Right atrium auricular region (tissue), 2 donors: ENCODE data around the gene BAIAP2L2. TPM values are rescaled to one million over a fixed set of nuclear protein-coding genes. Genes with fewer than 3 reads are reported as not detected.

Experiments used
- DNase-seq: peaks from one replicate; pipeline ENCODE4 v3.0.0-alpha.2; 2019; ENCODE audit warnings: low spot score
- H3K27ac ChIP-seq, 2 donors: fragments of 200-600 bp; sonication (generic); 1 replicate in 1 of 2; 2 replicates in 1 of 2; pipeline ENCODE4 v1.5.1; 2016 to 2019
- H3K27me3 ChIP-seq, 2 donors: fragments of 200-600 bp; sonication (generic); one replicate each; pipeline versions ENCODE4 v1.5.1 to v1.6.0; 2017 to 2019
- H3K36me3 ChIP-seq: fragments of 200-600 bp; sonication (generic); one replicate; pipeline ENCODE4 v1.5.1; 2016
- H3K4me1 ChIP-seq, 2 donors: fragments of 200-600 bp; sonication (generic); one replicate each; pipeline versions ENCODE4 v1.5.1 to v1.6.0; 2017 to 2019
- H3K4me3 ChIP-seq, 2 donors: fragments of 200-600 bp; sonication (generic); 1 replicate in 1 of 2; 2 replicates in 1 of 2; pipeline ENCODE4 v1.5.1; 2017 to 2019; ENCODE audit warnings: mild to moderate bottlenecking in 1 of 2, moderate library complexity in 1 of 2
- H3K9me3 ChIP-seq, 2 donors: fragments of 200-600 bp; sonication (generic); one replicate each; pipeline ENCODE4 v1.5.1; 2019
- total RNA-seq, 2 donors: library from RNA; depleted of rRNA; stranded (reverse); fragments of >200 nt; gene quantifications; one replicate each; pipeline ENCODE4 v1.1.0, GENCODE V29; 2016
- TF ChIP-seq, protein P1 (sequence below), 2 donors: fragments of 200-600 bp; sonication (generic); IDR thresholded peaks; one replicate each; pipeline ENCODE4 v1.5.1; 2019; ENCODE audit warnings: antibody characterized with exemption in 2 of 2

BAIAP2L2 gene
- total RNA-seq, 2 donors from 2014 or later: 0.63 TPM; not detected in 1

DNA sequence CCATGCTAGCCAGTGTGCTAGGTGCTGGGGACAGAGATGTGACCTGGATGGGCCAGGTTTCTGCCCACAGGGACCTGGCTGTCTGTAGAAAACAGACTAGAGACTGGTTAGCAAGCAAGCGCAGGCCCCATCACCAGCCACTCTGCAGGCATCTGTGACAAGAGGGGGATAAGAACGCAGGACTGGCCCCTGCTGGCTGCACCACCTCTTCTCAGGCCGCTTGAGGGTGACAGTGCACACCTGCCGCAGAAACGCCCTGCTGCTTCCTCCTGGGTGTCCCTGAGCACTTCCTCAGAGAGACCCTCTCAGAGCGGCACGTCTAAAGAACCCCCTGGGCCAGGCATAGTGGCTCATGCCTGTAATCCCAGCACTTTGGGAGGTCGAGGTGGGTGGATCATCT is 59.2 kb downstream of the BAIAP2L2 start:
- Histone ChIP-seq H3K4me1 (peaks cover 0 to 8% of the 10 kb centered on the region in 2 donors), H3K36me3 (no peaks in the 10 kb centered on the region), H3K27ac (no peak overlapping the region), H3K9me3 (no peaks in the 10 kb centered on the region), H3K27me3 (no peaks in the 10 kb centered on the region), H3K4me3 (no peak overlapping the region)
- TF ChIP-seq, protein P1, sequence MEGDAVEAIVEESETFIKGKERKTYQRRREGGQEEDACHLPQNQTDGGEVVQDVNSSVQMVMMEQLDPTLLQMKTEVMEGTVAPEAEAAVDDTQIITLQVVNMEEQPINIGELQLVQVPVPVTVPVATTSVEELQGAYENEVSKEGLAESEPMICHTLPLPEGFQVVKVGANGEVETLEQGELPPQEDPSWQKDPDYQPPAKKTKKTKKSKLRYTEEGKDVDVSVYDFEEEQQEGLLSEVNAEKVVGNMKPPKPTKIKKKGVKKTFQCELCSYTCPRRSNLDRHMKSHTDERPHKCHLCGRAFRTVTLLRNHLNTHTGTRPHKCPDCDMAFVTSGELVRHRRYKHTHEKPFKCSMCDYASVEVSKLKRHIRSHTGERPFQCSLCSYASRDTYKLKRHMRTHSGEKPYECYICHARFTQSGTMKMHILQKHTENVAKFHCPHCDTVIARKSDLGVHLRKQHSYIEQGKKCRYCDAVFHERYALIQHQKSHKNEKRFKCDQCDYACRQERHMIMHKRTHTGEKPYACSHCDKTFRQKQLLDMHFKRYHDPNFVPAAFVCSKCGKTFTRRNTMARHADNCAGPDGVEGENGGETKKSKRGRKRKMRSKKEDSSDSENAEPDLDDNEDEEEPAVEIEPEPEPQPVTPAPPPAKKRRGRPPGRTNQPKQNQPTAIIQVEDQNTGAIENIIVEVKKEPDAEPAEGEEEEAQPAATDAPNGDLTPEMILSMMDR (IDR thresholded peaks at IDR 0.05): no peak
- no peak for DNase-seq

DNA sequence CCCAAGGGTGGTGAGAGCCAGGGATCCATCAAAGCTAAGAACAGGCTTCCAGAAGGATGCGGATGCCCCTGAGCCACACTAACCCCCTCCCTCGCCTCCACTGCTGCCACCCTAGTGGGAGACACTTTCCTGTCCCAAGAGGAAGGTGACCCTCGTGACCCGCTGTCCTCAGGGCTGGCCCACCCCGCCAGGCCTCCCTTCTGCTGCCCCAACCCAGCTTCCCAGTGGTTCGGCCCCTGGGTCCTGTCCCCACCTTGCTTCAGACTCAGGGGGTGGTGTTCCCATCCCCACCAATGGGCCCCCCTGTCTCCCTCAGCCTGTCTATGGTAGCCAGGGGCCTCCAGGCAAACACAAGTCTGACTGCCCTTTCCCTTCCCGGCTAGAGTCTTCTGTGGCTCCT is 59.8 kb downstream of the BAIAP2L2 start:
- no peak overlapping the region for H3K27ac ChIP-seq
- no peak overlapping the region for H3K4me3 ChIP-seq
- H3K4me1 ChIP-seq: peaks cover 0 to 8% of the 10 kb centered on the region in 2 donors
- TF ChIP-seq, protein P1 (IDR thresholded peaks at IDR 0.05): no peak
- no peak for DNase-seq
- no peaks in the 10 kb centered on the region for H3K9me3 ChIP-seq
- no peaks in the 10 kb centered on the region for H3K27me3 ChIP-seq
- H3K36me3 ChIP-seq: no peaks in the 10 kb centered on the region

DNA sequence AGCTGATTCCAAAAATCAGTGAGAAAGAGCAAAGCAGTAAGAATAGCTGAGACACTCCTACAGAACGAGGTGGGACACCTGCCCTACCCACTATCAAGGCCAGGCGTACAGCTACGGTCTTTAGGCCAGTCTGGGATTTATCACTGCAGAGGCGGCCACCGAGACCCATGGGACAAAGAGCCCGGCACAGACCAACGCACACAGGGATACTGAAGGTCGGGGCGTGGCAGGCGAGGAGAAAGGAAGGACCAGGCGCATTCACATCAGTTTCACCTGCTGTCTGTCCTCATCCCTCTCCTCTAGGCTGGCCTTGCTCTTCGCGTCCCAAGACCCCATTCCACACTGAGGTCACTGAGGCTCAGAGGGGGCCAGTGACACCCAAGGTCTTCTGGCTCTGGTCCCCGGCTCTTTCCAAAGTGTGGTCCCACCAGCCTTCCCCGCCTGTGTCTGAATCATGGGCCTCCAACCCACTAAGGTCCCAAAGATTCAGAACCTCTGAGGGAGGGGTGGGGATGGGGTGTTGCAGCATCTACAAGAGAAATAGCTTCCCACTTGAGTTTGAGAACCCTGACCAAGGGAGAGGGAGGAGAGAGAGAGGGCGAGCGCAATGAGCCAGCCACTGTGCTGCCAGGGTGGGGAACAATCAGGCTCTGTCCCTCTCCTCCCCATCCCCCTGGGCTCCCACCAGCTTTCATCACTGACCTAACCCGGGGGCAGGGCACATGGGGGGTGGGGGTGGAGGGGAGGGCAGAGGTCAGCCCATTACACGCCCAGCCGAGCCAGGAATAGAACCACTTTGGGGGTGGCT is 60.5 kb downstream of the BAIAP2L2 start:
- no peaks in the 10 kb centered on the region for H3K36me3 ChIP-seq
- H3K4me1 ChIP-seq: peaks cover 0 to 8% of the 10 kb centered on the region in 2 donors
- TF ChIP-seq, protein P1 (IDR thresholded peaks at IDR 0.05): no peak
- H3K27ac ChIP-seq: no peak overlapping the region
- no peak overlapping the region for H3K4me3 ChIP-seq
- no peaks in the 10 kb centered on the region for H3K9me3 ChIP-seq
- DNase-seq: no peak
- H3K27me3 ChIP-seq: no peaks in the 10 kb centered on the region

DNA sequence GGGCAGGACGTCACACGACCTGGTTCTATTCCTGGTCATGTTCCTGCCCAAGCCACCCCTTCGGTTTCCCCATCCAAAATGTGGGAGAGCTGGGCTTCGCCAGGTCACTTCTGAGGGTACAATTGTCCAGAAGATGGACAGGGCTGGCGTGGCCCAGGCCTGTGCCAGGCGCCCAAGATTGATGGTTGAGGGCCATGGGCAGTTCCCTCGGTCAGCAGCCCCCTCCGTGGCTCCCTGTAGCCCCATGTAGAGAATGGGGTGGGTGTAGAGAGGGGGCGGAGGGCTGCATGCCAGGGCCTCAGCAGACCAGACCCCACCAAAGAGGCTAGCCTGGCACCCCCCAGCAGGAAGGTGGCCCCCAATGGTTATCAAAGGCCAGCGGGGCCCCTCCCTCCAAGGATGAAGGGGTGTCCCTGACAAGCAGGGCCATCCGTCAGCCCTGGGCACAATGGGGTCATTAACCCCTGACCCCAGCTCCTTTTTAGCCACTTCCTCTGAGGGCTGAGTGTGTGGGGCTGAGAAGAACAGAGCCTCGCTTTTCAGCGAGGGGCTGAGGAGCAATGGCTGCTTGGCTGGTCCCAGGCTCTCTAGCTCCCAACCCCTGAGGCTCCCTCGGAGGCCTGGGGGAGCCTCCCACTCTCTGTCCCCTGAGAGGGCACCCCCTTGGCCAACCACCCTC is 64.3 kb downstream of the BAIAP2L2 start:
- TF ChIP-seq, protein P1 (IDR thresholded peaks at IDR 0.05): no peak

DNA sequence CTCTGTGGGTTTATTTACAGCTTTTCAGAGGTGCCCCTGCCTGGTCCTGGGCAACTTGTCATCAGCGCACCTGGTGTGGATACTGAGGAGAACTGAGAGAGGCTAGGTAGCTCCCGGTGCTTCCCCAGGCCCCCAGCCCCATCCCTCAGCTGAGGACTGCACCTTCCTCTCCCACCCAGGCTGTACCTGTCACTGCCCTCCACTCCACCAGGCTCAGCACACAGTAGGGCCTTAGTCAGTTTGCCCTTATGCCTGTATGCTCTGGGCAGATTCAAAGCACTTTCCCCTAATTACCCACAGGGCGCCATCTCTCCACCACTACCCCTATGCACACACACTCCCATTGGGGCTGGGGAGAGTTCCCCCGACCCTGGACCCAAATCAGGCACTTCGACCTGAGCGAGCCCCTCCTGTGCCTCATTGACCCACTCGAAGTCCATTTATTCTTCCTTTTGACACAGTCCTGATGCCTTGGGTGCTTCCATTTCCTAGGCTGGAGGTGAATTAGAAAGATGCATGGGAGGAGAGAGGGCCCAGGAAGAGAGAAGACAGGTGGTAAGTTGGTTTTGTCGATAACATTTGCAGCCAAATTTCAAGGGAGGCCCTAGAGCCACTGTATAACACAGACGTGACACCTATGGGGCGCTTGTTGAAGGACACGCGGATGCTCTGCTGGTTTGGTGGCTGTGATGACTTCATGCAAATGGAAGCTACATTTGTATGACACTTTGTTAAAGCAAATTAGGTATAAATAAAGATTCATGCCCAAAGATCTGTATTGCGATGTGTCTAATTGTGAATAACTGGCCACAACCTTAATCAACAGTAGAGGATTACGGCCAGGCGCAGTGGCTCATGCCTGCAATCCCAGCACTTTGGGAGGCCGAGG is 67.1 kb downstream of the BAIAP2L2 start:
- H3K4me3 ChIP-seq: no peak overlapping the region
- TF ChIP-seq, protein P1 (IDR thresholded peaks at IDR 0.05): no peak
- peaks cover 0 to 6% of the 10 kb centered on the region in 2 donors for H3K4me1 ChIP-seq
- H3K27ac ChIP-seq: no peak overlapping the region
- no peaks in the 10 kb centered on the region for H3K36me3 ChIP-seq
- H3K27me3 ChIP-seq: no peaks in the 10 kb centered on the region
- DNase-seq: no peak
- no peaks in the 10 kb centered on the region for H3K9me3 ChIP-seq

More for the DNA sequence above, 64.3 kb downstream of the BAIAP2L2 start:
- DNase-seq: no peak
- H3K4me1 ChIP-seq: no peaks in the 10 kb centered on the region
- H3K36me3 ChIP-seq: no peaks in the 10 kb centered on the region
- no peak overlapping the region for H3K4me3 ChIP-seq
- H3K27ac ChIP-seq: no peak overlapping the region
- no peaks in the 10 kb centered on the region for H3K9me3 ChIP-seq
- H3K27me3 ChIP-seq: no peaks in the 10 kb centered on the region
